HCT116 (cell line): Measurements from ENCODE around the gene ITPR2. TPM values are rescaled to one million over a fixed set of nuclear protein-coding genes. Genes with fewer than 3 reads are reported as not detected.

Source experiments
- ATAC-seq: fragments of 200-7000 bp; cut with Tn5 transposase; 2 replicates; pipeline ENCODE4 v1.9.1; 2020; ENCODE audit warnings: mild to moderate bottlenecking, moderate library complexity
- BruUV-seq: library from RNA; stranded (reverse); fragments of 400-500 nt; replicated peaks from 2 replicates; lab custom pipeline; 2021; lab: Mats Ljungman, UMichigan
- CTCF ChIA-PET: fragments of 300-600 bp; sonication (Branson Sonifier 250); formaldehyde crosslinking; loops from one replicate; lab custom pipeline; 2021; ENCODE audit warnings: antibody characterized with exemption; lab: Charles Lee
- POLR2A ChIA-PET: fragments of 300-600, 350-600 bp; sonication (Branson Sonifier 250); formaldehyde crosslinking; loops from one replicate; lab custom pipeline; 2021; ENCODE audit warnings: antibody characterized with exemption; lab: Charles Lee
- RAD21 ChIA-PET, 2 experiments: fragments of 300-600 bp; sonication (Branson Sonifier 250); formaldehyde crosslinking; loops; one replicate each; lab custom pipeline; 2023; ENCODE audit warnings: low total read pairs in 2 of 2; ENCODE audit not compliant: uncharacterized antibody in 2 of 2, unreplicated experiment in 2 of 2, low non-redundant PET in 1 of 2; lab: Charles Lee
- DNase-seq: peaks from one replicate; pipeline ENCODE4 v3.0.0-alpha.2; 2010; ENCODE audit warnings: low read depth, low spot score
- H2AFZ ChIP-seq: fragments of 200-600 bp; shearing (Covaris generic), sonication (generic); 2 replicates; pipeline ENCODE4 v1.6.1; 2017; ENCODE audit warnings: low read depth, mixed run types, mixed read lengths, antibody characterized with exemption, low read length; ENCODE audit not compliant: poor library complexity, severe bottlenecking
- H3K27ac ChIP-seq: 2 replicates; pipeline ENCODE4 v1.5.1; 2012; ENCODE audit warnings: low read depth, low read length
- H3K27me3 ChIP-seq: fragments of 200-600 bp; sonication (generic); 2 replicates; pipeline ENCODE4 v1.6.1; 2016; ENCODE audit warnings: mixed run types, low read length, mixed read lengths; ENCODE audit not compliant: insufficient read depth
- H3K36me3 ChIP-seq, 2 experiments: fragments of 200-500 bp in 1 of 2; fragments of 200-600 bp in 1 of 2; sonication (Bioruptor generic) in 1 of 2; sonication (generic) in 1 of 2; 2 replicates each; pipeline versions ENCODE4 v1.5.1 to v1.6.1; 2014 to 2016; ENCODE audit warnings: low read length in 2 of 2, inconsistent platforms in 1 of 2, mixed read lengths in 1 of 2, mixed run types in 1 of 2; ENCODE audit not compliant: insufficient read depth in 2 of 2, control insufficient read depth in 1 of 2
- H3K4me1 ChIP-seq, 2 experiments: fragments of 200-600 bp in 1 of 2; sonication (generic) in 1 of 2; 2 replicates each; pipeline versions ENCODE4 v1.5.1 to v1.6.1; 2012 to 2017; ENCODE audit warnings: low read length in 2 of 2, inconsistent platforms in 1 of 2, mild to moderate bottlenecking in 1 of 2, mixed read lengths in 1 of 2, mixed run types in 1 of 2, moderate library complexity in 1 of 2; ENCODE audit not compliant: insufficient read depth in 2 of 2, control insufficient read depth in 1 of 2
- H3K4me2 ChIP-seq: fragments of 200-600 bp; sonication (generic); 2 replicates; pipeline ENCODE4 v1.6.1; 2017; ENCODE audit warnings: mixed run types, low read length, mixed read lengths
- H3K4me3 ChIP-seq, 2 experiments: fragments of 200-600 bp in 1 of 2; sonication (generic) in 1 of 2; replicated peaks in 1 of 2; 2 replicates each; pipeline ENCODE4 v1.5.1; 2011 to 2016; ENCODE audit warnings: low read length in 2 of 2, control low read depth in 1 of 2, low read depth in 1 of 2, mild to moderate bottlenecking in 1 of 2, mixed read lengths in 1 of 2, mixed run types in 1 of 2
- H3K79me2 ChIP-seq: fragments of 200-600 bp; sonication (generic); 2 replicates; pipeline ENCODE4 v1.6.1; 2017; ENCODE audit warnings: mild to moderate bottlenecking, mixed run types, low read length, moderate library complexity, mixed read lengths; ENCODE audit not compliant: insufficient read depth
- H3K9ac ChIP-seq: fragments of 200-600 bp; sonication (generic); 2 replicates; pipeline ENCODE4 v1.6.1; 2016; ENCODE audit warnings: low read length, mixed read lengths
- H3K9me2 ChIP-seq: fragments of 200-600 bp; sonication (generic), shearing (Covaris generic); 2 replicates; pipeline ENCODE4 v1.6.1; 2017; ENCODE audit warnings: mixed run types, mild to moderate bottlenecking, moderate library complexity; ENCODE audit not compliant: insufficient read depth
- H3K9me3 ChIP-seq, 2 experiments: fragments of 200-500 bp in 1 of 2; fragments of 200-600 bp in 1 of 2; sonication (Bioruptor generic) in 1 of 2; sonication (generic) in 1 of 2; 2 replicates each; pipeline ENCODE4 v1.6.1; 2014 to 2017; ENCODE audit warnings: low read length in 2 of 2, mixed read lengths in 2 of 2, inconsistent platforms in 1 of 2, low read depth in 1 of 2, mild to moderate bottlenecking in 1 of 2, mixed run types in 1 of 2, moderate library complexity in 1 of 2; ENCODE audit not compliant: control insufficient read depth in 1 of 2, insufficient read depth in 1 of 2
- H4K20me1 ChIP-seq: fragments of 200-600 bp; sonication (generic), shearing (Covaris generic); 2 replicates; pipeline ENCODE4 v1.6.1; 2017; ENCODE audit warnings: mixed run types, mild to moderate bottlenecking, moderate library complexity; ENCODE audit not compliant: insufficient read depth
- CBX3 ChIP-seq: IDR thresholded peaks from 2 replicates; pipeline ENCODE4 v1.6.1; 2012; ENCODE audit warnings: low read depth
- EGR1 ChIP-seq: IDR thresholded peaks from 2 replicates; pipeline ENCODE4 v1.6.1; 2012; ENCODE audit warnings: low read depth
- FOSL1 ChIP-seq: IDR thresholded peaks from 2 replicates; pipeline ENCODE4 v1.6.1; 2012; ENCODE audit warnings: low read depth
- JUND ChIP-seq: IDR thresholded peaks from 2 replicates; pipeline ENCODE4 v1.6.1; 2012
- SIN3A ChIP-seq: IDR thresholded peaks from 2 replicates; pipeline ENCODE4 v1.6.1; 2012; ENCODE audit warnings: low read depth
- TCF7L2 ChIP-seq: IDR thresholded peaks from 2 replicates; pipeline ENCODE4 v1.7.0; 2011; ENCODE audit warnings: borderline replicate concordance, inconsistent platforms; ENCODE audit not compliant: insufficient read depth, insufficient read length; ENCODE audit errors: extremely low read depth
- YY1 ChIP-seq: IDR thresholded peaks from 2 replicates; pipeline ENCODE4 v1.6.1; 2011; ENCODE audit warnings: low read length, low read depth, moderate library complexity, mild to moderate bottlenecking; ENCODE audit not compliant: insufficient replicate concordance; ENCODE audit errors: extremely low read depth
- ZFX ChIP-seq: fragments of 450-650 bp; IDR thresholded peaks from 2 replicates; pipeline ENCODE4 v1.6.1; 2017
- ZNF274 ChIP-seq: fragments of 200-500 bp; sonication (Bioruptor generic); IDR thresholded peaks from 2 replicates; pipeline ENCODE4 v1.6.1; 2014; ENCODE audit warnings: mild to moderate bottlenecking, low read depth, low read length, inconsistent platforms
- intact Hi-C: fragments of 100-400 bp; cut with micrococcal nuclease; formaldehyde crosslinking; loops from 2 replicates; pipeline ENCODE4 v1.10.0; 2022
- total RNA-seq: library from RNA; stranded (reverse); gene quantifications from one replicate; pipeline ENCODE4 v1.2.1, GENCODE V29; 2021; ENCODE audit not compliant: unreplicated experiment
- TF ChIP-seq, protein P1 (sequence below), 3 experiments: fragments of 200-600 bp in 1 of 3; sonication (generic) in 1 of 3; IDR thresholded peaks in 2 of 3; conservative IDR thresholded peaks in 1 of 3; 2 replicates each; pipeline ENCODE4 v1.5.1; 2012 to 2017; ENCODE audit warnings: low read depth in 2 of 3, low read length in 2 of 3, antibody characterized with exemption in 1 of 3, borderline replicate concordance in 1 of 3, control low read depth in 1 of 3, mild to moderate bottlenecking in 1 of 3, mixed read lengths in 1 of 3, mixed run types in 1 of 3, moderate library complexity in 1 of 3; ENCODE audit not compliant: insufficient read depth in 1 of 3

Gene ITPR2
- total RNA-seq, 1 experiment from 2014 or later: 6.5 TPM

DNA sequence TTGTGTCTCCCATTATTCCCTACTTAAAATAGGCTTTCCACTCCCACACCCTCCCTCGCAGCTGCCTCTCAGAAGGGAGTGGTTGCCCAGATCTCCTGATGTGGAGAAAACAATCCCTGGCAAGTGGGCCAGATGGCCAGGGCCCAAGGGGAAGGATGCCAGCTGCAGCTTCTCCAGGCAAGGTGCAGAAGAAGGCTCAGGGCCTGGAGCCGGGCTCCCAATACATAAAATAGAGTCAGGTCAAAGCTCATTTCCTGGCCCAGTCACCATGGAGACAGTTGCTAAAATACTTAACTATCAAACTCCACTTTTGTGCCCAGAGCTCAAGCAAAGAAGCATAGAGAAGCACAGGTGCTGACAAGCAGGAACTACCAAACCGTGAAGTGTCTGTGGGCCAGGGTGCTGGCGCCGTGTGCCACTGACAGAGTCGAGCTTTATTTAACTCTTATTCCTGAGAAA is 45.7 kb upstream of the ITPR2 start:
- no peak for DNase-seq
- Histone ChIP-seq H3K9me3 (no peaks in the 10 kb centered on the region), H3K9ac (no peak overlapping the region), H3K27ac (no peak overlapping the region), H3K4me1 (no peaks in the 10 kb centered on the region; a peak in 1 of 4 replicates), H3K36me3 (no peaks in the 10 kb centered on the region), H3K79me2 (no peaks in the 10 kb centered on the region), H3K27me3 (no peaks in the 10 kb centered on the region), H2AFZ (no peak overlapping the region), H4K20me1 (no peaks in the 10 kb centered on the region), H3K9me2 (no peaks in the 10 kb centered on the region), H3K4me3 (no peak overlapping the region), H3K4me2 (no peak overlapping the region)
- POLR2A ChIA-PET: no interaction called here
- BruUV-seq: no TSS peak
- no peak for ATAC-seq
- RAD21 ChIA-PET: no interaction called here
- no peak for TF ChIP-seq FOSL1
- no peak for TF ChIP-seq JUND
- no peak for TF ChIP-seq CBX3
- no peak for TF ChIP-seq EGR1
- no peak for TF ChIP-seq ZNF274
- intact Hi-C loops: no loop called here
- CTCF ChIA-PET: interaction anchor here (1.2 to 1.8 kb wide), 2 partner anchors 9 to 137 kb away, joined by 3 to 4 read pairs; no protein-coding TSS in a partner anchor

DNA sequence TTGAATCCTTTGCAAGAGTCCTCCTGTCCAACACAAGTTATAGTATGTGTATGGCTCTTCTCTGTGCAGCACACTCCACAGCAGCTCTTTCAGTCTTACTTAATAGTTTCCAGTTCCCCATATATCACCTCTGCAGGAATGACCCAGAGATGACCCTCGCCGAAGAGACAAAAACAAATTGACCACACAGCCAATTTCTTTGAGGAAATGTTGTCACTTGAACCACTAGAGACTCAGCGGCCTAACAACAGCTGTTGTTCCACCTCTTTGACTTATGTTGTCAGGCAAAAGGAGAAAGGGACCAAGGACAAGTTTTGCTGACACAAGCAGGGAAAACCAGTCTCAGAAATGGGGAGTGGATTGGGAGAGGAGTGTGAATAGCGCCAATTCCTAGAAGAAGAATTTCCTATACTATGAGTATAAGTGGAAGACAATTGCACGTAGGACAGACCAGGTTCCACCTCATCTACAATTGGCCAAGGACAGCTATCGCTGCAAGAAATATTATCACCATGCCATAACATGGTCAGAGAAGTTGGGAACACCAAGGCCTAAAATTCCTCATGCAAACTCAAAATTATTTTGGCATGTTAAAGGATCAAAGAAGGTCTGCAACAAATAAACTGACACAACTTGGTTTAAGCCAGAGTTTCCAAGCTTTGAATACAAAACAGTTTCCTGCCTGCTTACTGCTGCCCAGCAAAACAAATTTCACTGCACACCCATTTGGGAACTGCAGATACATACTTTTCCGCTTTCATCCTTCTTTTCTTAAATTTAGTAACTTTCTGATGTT is 41.7 kb upstream of the ITPR2 start:
- Histone ChIP-seq H3K9ac (no peak overlapping the region), H3K27me3 (no peaks in the 10 kb centered on the region), H3K9me3 (no peaks in the 10 kb centered on the region), H3K36me3 (no peaks in the 10 kb centered on the region), H3K4me1 (peaks cover 17 to 24% of the 10 kb centered on the region in 2 experiments; a peak in 3 of 4 replicates), H3K4me3 (no peak overlapping the region), H3K27ac (no peak overlapping the region), H4K20me1 (no peaks in the 10 kb centered on the region), H2AFZ (no peak overlapping the region), H3K4me2 (no peak overlapping the region), H3K9me2 (no peaks in the 10 kb centered on the region), H3K79me2 (no peaks in the 10 kb centered on the region)
- ChIA-PET POLR2A (no interaction called here), CTCF (interaction anchor here (2.1 kb wide), 1 partner anchor 10 kb away, joined by 7 read pairs; no protein-coding TSS in a partner anchor), RAD21 (no interaction called here)
- ATAC-seq (no peak), DNase-seq (no peak)
- no TSS peak for BruUV-seq
- intact Hi-C loops: no loop called here
- TF ChIP-seq JUND (no peak), TCF7L2 (no peak), YY1 (no peak), SIN3A (no peak), ZFX (no peak)
- TF ChIP-seq, protein P1, sequence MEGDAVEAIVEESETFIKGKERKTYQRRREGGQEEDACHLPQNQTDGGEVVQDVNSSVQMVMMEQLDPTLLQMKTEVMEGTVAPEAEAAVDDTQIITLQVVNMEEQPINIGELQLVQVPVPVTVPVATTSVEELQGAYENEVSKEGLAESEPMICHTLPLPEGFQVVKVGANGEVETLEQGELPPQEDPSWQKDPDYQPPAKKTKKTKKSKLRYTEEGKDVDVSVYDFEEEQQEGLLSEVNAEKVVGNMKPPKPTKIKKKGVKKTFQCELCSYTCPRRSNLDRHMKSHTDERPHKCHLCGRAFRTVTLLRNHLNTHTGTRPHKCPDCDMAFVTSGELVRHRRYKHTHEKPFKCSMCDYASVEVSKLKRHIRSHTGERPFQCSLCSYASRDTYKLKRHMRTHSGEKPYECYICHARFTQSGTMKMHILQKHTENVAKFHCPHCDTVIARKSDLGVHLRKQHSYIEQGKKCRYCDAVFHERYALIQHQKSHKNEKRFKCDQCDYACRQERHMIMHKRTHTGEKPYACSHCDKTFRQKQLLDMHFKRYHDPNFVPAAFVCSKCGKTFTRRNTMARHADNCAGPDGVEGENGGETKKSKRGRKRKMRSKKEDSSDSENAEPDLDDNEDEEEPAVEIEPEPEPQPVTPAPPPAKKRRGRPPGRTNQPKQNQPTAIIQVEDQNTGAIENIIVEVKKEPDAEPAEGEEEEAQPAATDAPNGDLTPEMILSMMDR (IDR thresholded peaks at IDR 0.05 in 2 of 3, conservative IDR thresholded peaks at IDR 0.05 in 1 of 3; ENCODE audit: borderline replicate concordance in 1 of 3, insufficient read depth in 1 of 3, low read depth in 2 of 3, low read length in 2 of 3): no peak
